Gastroesophageal sphincter (tissue), 4 donors: ENCODE data around the gene RAB26. TPM values are rescaled to one million over a fixed set of nuclear protein-coding genes. Genes with fewer than 3 reads are reported as not detected.

ENCODE experiments used
- ATAC-seq: fragments of 150-250 bp; one replicate; pipeline ENCODE4 v1.9.1; 2016; ENCODE audit warnings: mild to moderate bottlenecking, moderate library complexity
- H3K27ac ChIP-seq, 4 donors: fragments of 200-600 bp; sonication (generic) in 3 of 4; 1 replicate in 3 of 4; 2 replicates in 1 of 4; pipeline ENCODE4 v1.5.1; 2016 to 2019
- H3K27me3 ChIP-seq: fragments of 200-600 bp; sonication (generic); one replicate; pipeline ENCODE4 v1.5.1; 2019
- H3K36me3 ChIP-seq, 2 donors: fragments of 200-600 bp; sonication (generic); one replicate each; pipeline ENCODE4 v1.5.1; 2019; ENCODE audit warnings: control low read depth in 1 of 2
- H3K4me1 ChIP-seq, 3 donors: fragments of 200-600 bp; sonication (generic); 1 replicate in 2 of 3; 2 replicates in 1 of 3; pipeline ENCODE4 v1.5.1; 2016 to 2019; ENCODE audit warnings: control low read depth in 2 of 3
- H3K4me3 ChIP-seq, 2 donors: fragments of 200-600 bp; sonication (generic); one replicate each; pipeline ENCODE4 v1.5.1; 2019; ENCODE audit warnings: mild to moderate bottlenecking in 1 of 2, moderate library complexity in 1 of 2
- H3K9me3 ChIP-seq, 3 donors: fragments of 200-600 bp; sonication (generic); one replicate each; pipeline ENCODE4 v1.5.1; 2017 to 2019; ENCODE audit warnings: control low read depth in 2 of 3
- CTCF ChIP-seq, 4 experiments: fragments of 200-600 bp in 2 of 4; fragments of 450-650 bp in 2 of 4; sonication (generic) in 1 of 4; IDR thresholded peaks; one replicate each; pipeline ENCODE4 v1.5.1; 2017 to 2019; ENCODE audit warnings: antibody characterized with exemption in 4 of 4, mild to moderate bottlenecking in 2 of 4, moderate library complexity in 2 of 4
- EP300 ChIP-seq: sonication (generic); formaldehyde crosslinking; IDR thresholded peaks from one replicate; pipeline ENCODE4 v1.6.1; 2017; ENCODE audit warnings: antibody characterized with exemption, mild to moderate bottlenecking
- POLR2A ChIP-seq, 2 donors: fragments of 450-650 bp; IDR thresholded peaks; one replicate each; pipeline ENCODE4 v1.6.1; 2017; ENCODE audit warnings: antibody characterized with exemption in 2 of 2, mild to moderate bottlenecking in 2 of 2, moderate library complexity in 1 of 2
- POLR2AphosphoS5 ChIP-seq: sonication (generic); formaldehyde crosslinking; IDR thresholded peaks from one replicate; pipeline ENCODE4 v1.6.1; 2017; ENCODE audit warnings: antibody characterized with exemption
- WGBS, 2 donors: methylation state at CpG; one replicate each; pipeline ENCODE4 v1.1.5; 2018; ENCODE audit warnings: low coverage in 1 of 2; 5-methylcytosine and 5-hydroxymethylcytosine counted together
- total RNA-seq, 4 donors: library from RNA; depleted of rRNA; stranded (reverse); fragments of >200 nt; gene quantifications; one replicate each; pipeline ENCODE4 v1.1.0, GENCODE V29; 2016

The RAB26 gene
- total RNA-seq, 4 donors from 2014 or later = 0.39 to 1.0 TPM; not detected in 2

GRCh38 chr16:2180962-2181923 is 32.8 kb downstream of the RAB26 start:
- H3K4me1 ChIP-seq = peaks cover 0 to 6% (median 0%) of the 10 kb centered on the region in 3 donors
- WGBS, 2 donors = no CpG with 5 or more reads among the region's 46 CpGs
- TF ChIP-seq POLR2AphosphoS5 (no peak), CTCF (IDR thresholded peaks at IDR 0.05) (no peak), POLR2A (IDR thresholded peaks at IDR 0.05) (no peak)
- H3K4me3 ChIP-seq = no peak overlapping the region
- ATAC-seq = no peak
- H3K36me3 ChIP-seq = peaks cover 0 to 21% of the 10 kb centered on the region in 2 donors
- peaks cover 12% of the 10 kb centered on the region for H3K27me3 ChIP-seq
- H3K27ac ChIP-seq = no peak overlapping the region
- H3K9me3 ChIP-seq = no peaks in the 10 kb centered on the region

GRCh38 chr16:2181952-2182351 is 33.5 kb downstream of the RAB26 start:
- Histone ChIP-seq H3K36me3 (peaks cover 0 to 14% of the 10 kb centered on the region in 2 donors), H3K9me3 (no peaks in the 10 kb centered on the region), H3K4me3 (no peak overlapping the region), H3K27me3 (peaks cover 12% of the 10 kb centered on the region), H3K27ac (no peak overlapping the region), H3K4me1 (peaks cover 0 to 6% (median 0%) of the 10 kb centered on the region in 3 donors)
- no peak for TF ChIP-seq CTCF (IDR thresholded peaks at IDR 0.05)
- TF ChIP-seq POLR2AphosphoS5 = no peak
- no peak for TF ChIP-seq EP300
- no peak for TF ChIP-seq POLR2A (IDR thresholded peaks at IDR 0.05)
- ATAC-seq = no peak
- 82 to 92% methylated on average over 3 to 7 of the region's 20 CpGs for WGBS, 2 donors

GRCh38 chr16:2183671-2184070 is 35.2 kb downstream of the RAB26 start:
- TF ChIP-seq EP300 (no peak), POLR2AphosphoS5 (no peak), POLR2A (IDR thresholded peaks at IDR 0.05) (no peak), CTCF (IDR thresholded peaks at IDR 0.05) (no peak)

GRCh38 chr16:2184346-2184745 is 35.9 kb downstream of the RAB26 start:
- H3K27ac ChIP-seq = no peak overlapping the region
- no CpG with 5 or more reads among the region's 19 CpGs for WGBS, 2 donors
- peaks cover 4% of the 10 kb centered on the region for H3K27me3 ChIP-seq
- no peaks in the 10 kb centered on the region for H3K4me1 ChIP-seq
- TF ChIP-seq POLR2A (IDR thresholded peaks at IDR 0.05) = no peak
- TF ChIP-seq EP300 = no peak
- TF ChIP-seq CTCF (IDR thresholded peaks at IDR 0.05) = no peak
- no peak for TF ChIP-seq POLR2AphosphoS5
- H3K9me3 ChIP-seq = no peaks in the 10 kb centered on the region
- no peak for ATAC-seq
- H3K4me3 ChIP-seq = no peak overlapping the region
- H3K36me3 ChIP-seq = no peaks in the 10 kb centered on the region

More at GRCh38 chr16:2183671-2184070, 35.2 kb downstream of the RAB26 start:
- WGBS, 2 donors = no CpG with 5 or more reads among the region's 30 CpGs
- no peaks in the 10 kb centered on the region for H3K9me3 ChIP-seq
- ATAC-seq = no peak
- peaks cover 0 to 1% (median 0%) of the 10 kb centered on the region in 3 donors for H3K4me1 ChIP-seq
- no peaks in the 10 kb centered on the region for H3K36me3 ChIP-seq
- H3K27me3 ChIP-seq = peaks cover 6% of the 10 kb centered on the region
- H3K27ac ChIP-seq = no peak overlapping the region
- H3K4me3 ChIP-seq = no peak overlapping the region

GRCh38 chr16:2184962-2185361 is 36.5 kb downstream of the RAB26 start:
- H3K9me3 ChIP-seq = no peaks in the 10 kb centered on the region
- TF ChIP-seq POLR2A (IDR thresholded peaks at IDR 0.05) (no peak), POLR2AphosphoS5 (no peak), CTCF (IDR thresholded peaks at IDR 0.05) (no peak), EP300 (no peak)
- WGBS, 2 donors = 100% methylated on average over 1 of the region's 20 CpGs; no CpG with 5 or more reads in 1 of the 2 donors
- no peak overlapping the region for H3K27ac ChIP-seq
- H3K27me3 ChIP-seq = no peaks in the 10 kb centered on the region
- no peaks in the 10 kb centered on the region for H3K36me3 ChIP-seq
- no peak overlapping the region for H3K4me3 ChIP-seq
- no peaks in the 10 kb centered on the region for H3K4me1 ChIP-seq
- no peak for ATAC-seq
